Measurements from ENCODE around the gene SFMBT1.

DNA sequence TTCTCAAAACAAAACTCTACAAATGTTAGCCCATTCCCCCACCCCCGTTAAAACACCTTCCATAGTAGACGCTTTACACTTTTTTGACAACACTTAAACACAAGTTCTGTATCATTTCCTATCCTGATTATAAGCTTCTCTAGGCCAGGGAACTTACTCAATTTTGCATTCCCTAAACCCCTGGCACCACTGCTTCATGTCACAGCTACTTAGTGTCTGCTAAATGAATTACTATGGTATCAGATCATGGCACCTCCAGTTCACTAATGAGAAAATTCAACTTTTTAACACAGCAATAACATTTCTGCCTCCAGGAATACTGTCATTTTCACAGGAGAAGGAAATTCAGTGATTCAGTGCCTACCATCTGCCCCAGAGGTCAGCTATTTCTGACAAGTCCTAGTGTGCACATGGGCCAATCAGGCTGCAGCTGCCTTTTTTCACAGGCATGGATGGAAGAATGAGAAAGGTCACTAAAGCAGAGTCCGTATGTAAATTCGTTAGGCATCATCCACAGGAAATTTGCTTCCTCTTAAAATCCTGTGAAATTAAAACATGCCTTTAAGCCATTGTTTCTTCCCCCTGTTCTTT lies 18.5 kb downstream of the SFMBT1 start:
- no peak for TF ChIP-seq ZNF274 (IDR thresholded peaks at IDR 0.05; ENCODE audit: low read depth, low read length)
- no peak for TF ChIP-seq SUZ12 (IDR thresholded peaks at IDR 0.05; ENCODE audit: extremely low read depth, insufficient read depth, insufficient read length)

All from NT2/D1 (cell line).